H9 (cell line): ENCODE data around the gene COL23A1. TPM values are rescaled to one million over a fixed set of nuclear protein-coding genes. Genes with fewer than 3 reads are reported as not detected.

Source experiments
- DNase-seq: peaks from one replicate; pipeline ENCODE4 v3.0.0-alpha.2; 2017
- H2AFZ ChIP-seq: one replicate; pipeline ENCODE4 v1.6.1; 2013; ENCODE audit warnings: mild to moderate bottlenecking, low read length, control low read depth, moderate library complexity
- H2AK5ac ChIP-seq: 2 replicates; pipeline ENCODE4 v1.6.1; 2013; ENCODE audit warnings: low read length, control low read depth, mixed read lengths; ENCODE audit not compliant: insufficient read length
- H2BK120ac ChIP-seq: one replicate; pipeline ENCODE4 v1.6.1; 2013; ENCODE audit warnings: low read depth, mild to moderate bottlenecking, low read length, control low read depth, inconsistent platforms; ENCODE audit not compliant: poor library complexity, severe bottlenecking
- H2BK12ac ChIP-seq: 2 replicates; pipeline ENCODE4 v1.6.1; 2013; ENCODE audit warnings: low read length, control low read depth, mixed read lengths, low read depth; ENCODE audit not compliant: insufficient read length
- H2BK15ac ChIP-seq: 2 replicates; pipeline ENCODE4 v1.6.1; 2013; ENCODE audit warnings: low read depth, low read length, control low read depth
- H2BK20ac ChIP-seq: one replicate; pipeline ENCODE4 v1.6.1; 2013; ENCODE audit warnings: low read depth, mild to moderate bottlenecking, low read length, control low read depth, inconsistent platforms; ENCODE audit not compliant: poor library complexity, severe bottlenecking
- H2BK5ac ChIP-seq: 2 replicates; pipeline ENCODE4 v1.6.1; 2013; ENCODE audit warnings: low read length, control low read depth, mixed read lengths; ENCODE audit not compliant: insufficient read length
- H3K14ac ChIP-seq: 2 replicates; pipeline ENCODE4 v1.6.1; 2013; ENCODE audit warnings: low read length, control low read depth; ENCODE audit not compliant: insufficient read depth
- H3K18ac ChIP-seq: 2 replicates; pipeline ENCODE4 v1.6.1; 2013; ENCODE audit warnings: low read depth, mild to moderate bottlenecking, mixed read lengths, low read length, control low read depth; ENCODE audit not compliant: insufficient read length
- H3K23ac ChIP-seq: 2 replicates; pipeline ENCODE4 v1.6.1; 2013; ENCODE audit warnings: low read length, control low read depth, mixed read lengths, low read depth; ENCODE audit not compliant: insufficient read length
- H3K23me2 ChIP-seq: 2 replicates; pipeline ENCODE4 v1.6.1; 2013; ENCODE audit warnings: low read depth, mild to moderate bottlenecking, mixed read lengths, low read length, control low read depth; ENCODE audit not compliant: insufficient read length, poor library complexity, severe bottlenecking
- H3K27ac ChIP-seq: 2 replicates; pipeline ENCODE4 v1.5.1; 2013; ENCODE audit warnings: low read length, control low read depth, mixed read lengths, low read depth; ENCODE audit not compliant: insufficient read length
- H3K27me3 ChIP-seq: 2 replicates; pipeline ENCODE4 v1.6.1; 2013; ENCODE audit warnings: low read length, control low read depth, inconsistent platforms; ENCODE audit not compliant: insufficient read depth
- H3K4ac ChIP-seq: 2 replicates; pipeline ENCODE4 v1.6.1; 2013; ENCODE audit warnings: low read depth, mild to moderate bottlenecking, control low read depth, inconsistent platforms, low read length, moderate library complexity
- H3K4me1 ChIP-seq: 2 replicates; pipeline ENCODE4 v1.6.1; 2013; ENCODE audit warnings: low read length, control low read depth, inconsistent platforms; ENCODE audit not compliant: insufficient read depth
- H3K4me2 ChIP-seq: 2 replicates; pipeline ENCODE4 v1.6.1; 2013; ENCODE audit warnings: low read length, control low read depth, mixed read lengths; ENCODE audit not compliant: insufficient read length, insufficient read depth
- H3K56ac ChIP-seq: 2 replicates; pipeline ENCODE4 v1.6.1; 2013; ENCODE audit warnings: low read depth, mild to moderate bottlenecking, mixed read lengths, low read length, control low read depth; ENCODE audit not compliant: insufficient read length
- H3K79me1 ChIP-seq: 2 replicates; pipeline ENCODE4 v1.6.1; 2013; ENCODE audit warnings: low read depth, mild to moderate bottlenecking, moderate library complexity, low read length, control low read depth, inconsistent platforms; ENCODE audit not compliant: insufficient read depth, poor library complexity, severe bottlenecking
- H3K79me2 ChIP-seq: 2 replicates; pipeline ENCODE4 v1.6.1; 2013; ENCODE audit warnings: low read length, control low read depth, inconsistent platforms; ENCODE audit not compliant: insufficient read depth
- H3K9ac ChIP-seq: 2 replicates; pipeline ENCODE4 v1.6.1; 2013; ENCODE audit warnings: low read length, control low read depth, mixed read lengths; ENCODE audit not compliant: insufficient read length; ENCODE audit errors: extremely low read depth
- H3K9me3 ChIP-seq: one replicate; pipeline ENCODE4 v1.6.1; 2013; ENCODE audit warnings: low read depth, low read length, inconsistent platforms; ENCODE audit not compliant: control insufficient read depth
- H3T11ph ChIP-seq: one replicate; pipeline ENCODE4 v1.6.1; 2013; ENCODE audit warnings: mild to moderate bottlenecking, low read length, control low read depth, inconsistent platforms
- H4K20me1 ChIP-seq: one replicate; pipeline ENCODE4 v1.6.1; 2013; ENCODE audit not compliant: control insufficient read depth, insufficient read length, insufficient read depth
- H4K5ac ChIP-seq: 2 replicates; pipeline ENCODE4 v1.6.1; 2013; ENCODE audit warnings: low read depth, mild to moderate bottlenecking, mixed read lengths, low read length, control low read depth; ENCODE audit not compliant: insufficient read length
- H4K8ac ChIP-seq: replicated peaks from 2 replicates; pipeline ENCODE4 v1.6.1; 2013; ENCODE audit warnings: low read length, control low read depth, mixed read lengths, low read depth; ENCODE audit not compliant: insufficient read length
- H4K91ac ChIP-seq: 2 replicates; pipeline ENCODE4 v1.6.1; 2013; ENCODE audit warnings: low read depth, mild to moderate bottlenecking, moderate library complexity, mixed read lengths, low read length, control low read depth; ENCODE audit not compliant: insufficient read length
- H3K27ac Mint-ChIP-seq, 3 experiments: 2 replicates in 2 of 3; 3 replicates in 1 of 3; pipeline ENCODE4 v1.8.0; 2020 to 2021; ENCODE audit warnings: mixed read lengths in 3 of 3, mild to moderate bottlenecking in 1 of 3, moderate library complexity in 1 of 3
- H3K27me3 Mint-ChIP-seq: 2 replicates; pipeline ENCODE4 v1.8.0; 2021; ENCODE audit warnings: low read depth, mild to moderate bottlenecking, moderate library complexity, mixed read lengths
- H3K36me3 Mint-ChIP-seq, 3 experiments: 2 replicates in 2 of 3; 3 replicates in 1 of 3; pipeline ENCODE4 v1.8.0; 2020 to 2021; ENCODE audit warnings: low read depth in 3 of 3, mixed read lengths in 3 of 3; ENCODE audit not compliant: insufficient read depth in 1 of 3
- H3K4me1 Mint-ChIP-seq, 2 experiments: 2 replicates each; pipeline ENCODE4 v1.8.0; 2020; ENCODE audit warnings: mixed read lengths in 2 of 2
- H3K4me3 Mint-ChIP-seq, 2 experiments: 2 replicates in 1 of 2; 3 replicates in 1 of 2; pipeline ENCODE4 v1.8.0; 2020 to 2021; ENCODE audit warnings: mild to moderate bottlenecking in 2 of 2, mixed read lengths in 2 of 2, moderate library complexity in 1 of 2
- H3K9me3 Mint-ChIP-seq, 2 experiments: 2 replicates in 1 of 2; 3 replicates in 1 of 2; pipeline ENCODE4 v1.8.0; 2020; ENCODE audit warnings: mild to moderate bottlenecking in 2 of 2, mixed read lengths in 2 of 2, moderate library complexity in 1 of 2
- CTCF ChIP-seq: fragments of 200-600 bp; sonication (generic); conservative IDR thresholded peaks from 3 replicates; pipeline ENCODE4 v1.8.0; 2021; ENCODE audit warnings: antibody characterized with exemption, mild to moderate bottlenecking
- WGBS: extraction: QIAGEN DNeasy Blood & Tissue Kit; methylation state at CpG from one replicate; pipeline ENCODE4 v1.1.7; 2013; ENCODE audit warnings: missing lambda C conversion rate, low lambda C conversion rate, mixed read lengths; ENCODE audit not compliant: insufficient read length; ENCODE audit errors: extremely low coverage; 5-methylcytosine and 5-hydroxymethylcytosine counted together
- total RNA-seq: library from RNA; stranded (reverse); gene quantifications from 2 replicates; pipeline ENCODE4 v1.2.1, GENCODE V29; 2021

Gene COL23A1
- total RNA-seq, 1 experiment from 2014 or later, result 2.6 TPM

GRCh38 chr5:178360926-178361235 is 229.3 kb downstream of the COL23A1 start:
- no peak overlapping the region for H2BK5ac ChIP-seq
- no peak overlapping the region for H2AFZ ChIP-seq
- no peaks in the 10 kb centered on the region for H4K20me1 ChIP-seq
- DNase-seq, result no peak
- H3K14ac ChIP-seq, result no peak overlapping the region
- H2BK15ac ChIP-seq, result no peak overlapping the region
- H3K4me2 ChIP-seq, result no peak overlapping the region
- no peak for TF ChIP-seq CTCF
- no peak overlapping the region for H3T11ph ChIP-seq
- H2BK12ac ChIP-seq, result no peak overlapping the region
- no peak overlapping the region for H3K4ac ChIP-seq
- no peak overlapping the region for H2AK5ac ChIP-seq
- no peak overlapping the region for H3K27ac Mint-ChIP-seq
- H3K79me2 ChIP-seq, result no peaks in the 10 kb centered on the region
- H2BK120ac ChIP-seq, result no peak overlapping the region
- peaks cover 44 to 59% of the 10 kb centered on the region in 2 experiments for H3K4me1 Mint-ChIP-seq
- no peak overlapping the region for H3K9ac ChIP-seq
- H3K9me3 ChIP-seq, result no peaks in the 10 kb centered on the region
- H3K23me2 ChIP-seq, result no peaks in the 10 kb centered on the region
- peaks cover 0 to 3% (median 0%) of the 10 kb centered on the region in 3 experiments; a peak in 1 of 7 replicates for H3K36me3 Mint-ChIP-seq
- no peak overlapping the region for H4K5ac ChIP-seq
- H3K4me3 Mint-ChIP-seq, result no peak overlapping the region
- no peaks in the 10 kb centered on the region for H3K79me1 ChIP-seq
- H3K4me1 ChIP-seq, result no peaks in the 10 kb centered on the region
- H2BK20ac ChIP-seq, result no peak overlapping the region
- no peak overlapping the region for H3K23ac ChIP-seq
- no peak overlapping the region for H4K91ac ChIP-seq
- H3K27ac ChIP-seq, result no peak overlapping the region
- H3K56ac ChIP-seq, result no peak overlapping the region
- no peaks in the 10 kb centered on the region for H3K27me3 ChIP-seq
- H3K18ac ChIP-seq, result no peak overlapping the region
- H3K9me3 Mint-ChIP-seq, result peaks cover 0 to 7% of the 10 kb centered on the region in 2 experiments; a peak in 2 of 5 replicates
- peaks cover 4% of the 10 kb centered on the region for H3K27me3 Mint-ChIP-seq
- no CpG with 5 or more reads among the region's 5 CpGs for WGBS
- H4K8ac ChIP-seq, result no peak overlapping the region
